ENCODE data around the gene MVB12B.

Gene MVB12B

DNA sequence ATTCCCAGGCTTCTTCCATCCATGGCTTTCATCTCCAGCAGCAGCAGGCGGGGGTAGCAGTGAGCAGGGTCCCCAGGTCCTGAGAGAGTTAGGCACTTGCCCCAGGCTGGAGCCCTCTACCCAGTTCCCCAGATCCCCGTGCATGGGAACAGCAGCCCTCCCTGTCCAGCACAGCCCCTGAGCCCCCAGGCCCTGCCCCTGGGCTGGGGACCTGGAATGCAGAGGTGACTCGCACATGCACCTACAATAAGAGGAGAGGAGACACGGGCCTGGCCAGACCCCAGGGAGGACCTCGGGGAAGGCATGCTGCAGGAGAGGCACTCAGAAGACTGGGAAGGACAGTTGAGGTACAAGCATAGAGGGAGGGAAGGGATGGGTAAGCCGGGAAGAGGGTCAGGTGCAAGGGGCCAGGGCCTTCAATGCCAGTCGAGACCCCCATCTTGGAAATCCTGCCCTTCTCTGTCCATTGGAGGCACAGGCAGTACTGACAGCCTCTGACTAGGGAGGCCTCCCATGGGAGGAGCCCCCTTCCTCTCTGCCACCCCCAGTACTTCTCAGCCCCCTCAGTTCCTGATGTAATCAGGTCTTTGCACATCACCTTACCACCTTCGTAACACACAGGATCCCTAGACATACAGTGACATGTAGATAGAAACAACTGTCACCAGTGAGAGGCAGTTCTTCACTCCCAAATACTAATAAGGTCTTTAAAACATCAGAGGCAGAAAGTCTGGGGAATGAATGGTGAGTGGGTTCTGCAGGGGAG is 151.8 kb downstream of the MVB12B start:
- no peak for DNase-seq

DNA sequence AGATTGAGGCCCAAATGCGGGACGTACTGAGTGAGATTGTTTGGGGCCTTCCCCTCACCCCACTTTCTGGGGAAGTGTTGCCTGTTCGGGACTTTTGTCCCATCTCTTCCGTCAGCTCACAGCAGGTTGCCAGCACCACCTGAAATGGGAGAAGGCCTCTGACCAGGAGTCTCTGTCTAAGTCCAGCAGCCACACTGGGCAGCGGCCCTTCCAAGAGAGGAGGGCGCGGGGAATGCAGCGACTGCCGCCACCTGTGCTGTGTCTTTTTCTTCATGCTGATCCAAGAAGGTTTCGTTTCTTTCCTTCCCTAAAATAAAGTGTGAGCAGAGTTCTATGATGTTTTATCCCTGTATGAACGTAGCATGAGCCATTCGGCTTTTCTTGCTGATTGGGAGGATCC is 152.9 kb downstream of the MVB12B start:
- no peak for DNase-seq

- DNase-seq = no peak
Observed at GRCh38 chr9:126480813-126481212, 154.2 kb downstream of the MVB12B start.

GRCh38 chr9:126481862-126482261 is 155.2 kb downstream of the MVB12B start:
- DNase-seq = no peak

DNA sequence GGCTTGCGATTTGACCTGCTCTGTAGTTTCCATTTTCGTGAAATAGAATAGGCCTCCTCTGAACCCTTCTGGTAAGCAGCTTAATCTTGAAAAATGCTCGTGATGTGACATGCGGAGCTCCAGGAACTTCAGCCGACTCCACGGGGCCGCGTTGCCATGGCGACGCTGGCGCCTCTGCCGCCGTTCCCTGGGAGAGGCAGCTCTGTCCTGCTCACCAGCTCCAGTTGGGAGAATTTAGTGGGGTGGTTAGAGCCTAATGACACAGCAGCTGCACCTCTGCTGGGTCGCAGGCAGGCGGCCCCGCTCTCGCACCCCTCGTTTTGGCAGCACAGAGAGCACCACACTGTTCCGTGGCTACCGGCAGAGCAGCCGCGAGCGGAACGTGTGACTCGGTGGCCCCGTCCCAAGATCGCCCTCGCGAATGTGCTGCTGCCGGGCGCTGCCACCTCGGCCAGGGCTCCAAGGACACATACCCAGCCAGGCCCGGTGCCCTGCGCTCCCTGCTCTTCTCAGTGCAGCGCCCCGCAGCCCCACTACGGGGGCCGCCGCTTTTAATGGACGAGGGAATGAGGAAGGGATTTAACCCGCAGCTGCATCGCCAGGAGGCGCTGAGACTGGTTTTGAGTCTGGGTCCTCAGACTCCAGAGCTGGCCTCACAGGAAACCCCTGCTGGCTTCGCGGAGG is 155.9 kb downstream of the MVB12B start:
- peak; percentile 90 for DNase-seq

DNA sequence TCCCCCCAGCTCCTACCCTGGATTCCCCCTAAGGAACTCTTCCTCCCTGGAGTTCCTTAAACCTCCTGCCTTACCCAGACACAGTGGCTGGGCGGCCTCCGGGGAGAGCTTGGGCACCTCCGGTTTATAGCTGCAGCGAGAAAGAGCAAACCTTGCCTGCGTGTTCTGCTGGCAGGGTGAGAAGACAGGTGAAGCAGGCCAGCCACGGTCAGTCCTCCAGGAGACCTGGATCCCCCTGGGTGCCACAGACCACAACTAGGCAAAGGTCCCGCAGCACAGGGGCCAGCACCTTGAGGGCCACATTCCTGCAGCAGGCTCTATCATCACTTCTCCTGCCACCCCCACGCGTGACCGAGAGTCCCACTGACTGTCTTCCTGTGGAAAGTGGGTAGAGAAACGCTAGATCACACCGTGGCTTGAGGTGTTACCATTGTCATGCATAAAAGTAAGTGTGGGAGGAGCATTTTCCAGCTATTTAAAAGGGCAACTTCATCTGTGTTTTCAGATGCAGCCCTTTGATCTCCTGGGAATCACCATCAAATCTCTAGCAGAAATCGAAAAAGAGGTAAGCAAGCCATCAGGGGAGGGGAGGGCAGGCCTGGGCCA is 156.9 kb downstream of the MVB12B start:
- no peak for DNase-seq

- DNase-seq = no peak
Observed at GRCh38 chr9:126485662-126486061, 159.0 kb downstream of the MVB12B start.

DNA sequence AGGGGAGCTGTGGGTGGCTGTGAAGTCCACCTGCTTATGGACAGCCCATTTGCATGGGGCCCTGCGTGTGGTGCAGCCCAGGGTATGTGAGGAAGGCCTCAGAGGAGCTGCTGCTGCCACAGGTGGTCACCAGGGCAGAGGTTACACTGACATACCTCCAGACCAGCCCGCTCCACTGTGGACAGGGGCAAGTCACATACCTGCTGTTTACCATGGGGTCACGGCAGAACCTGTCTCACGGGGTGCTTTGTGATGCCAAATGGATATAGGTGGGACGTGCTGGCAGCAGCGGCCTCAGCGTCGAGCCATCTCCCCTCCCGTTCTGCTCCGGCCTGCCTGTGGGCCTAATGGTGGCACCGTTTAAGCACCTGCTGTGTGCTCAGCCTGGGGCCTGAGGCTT is 159.6 kb downstream of the MVB12B start:
- DNase-seq = no peak

- no peak for DNase-seq
Observed at GRCh38 chr9:126487856-126488255, 161.2 kb downstream of the MVB12B start.

GRCh38 chr9:126488310-126488709 is 161.7 kb downstream of the MVB12B start:
- no peak for DNase-seq

- DNase-seq = no peak
Observed at GRCh38 chr9:126488881-126489404, 162.3 kb downstream of the MVB12B start.

- no peak for DNase-seq
Observed at GRCh38 chr9:126489581-126490213, 163.1 kb downstream of the MVB12B start.

DNA sequence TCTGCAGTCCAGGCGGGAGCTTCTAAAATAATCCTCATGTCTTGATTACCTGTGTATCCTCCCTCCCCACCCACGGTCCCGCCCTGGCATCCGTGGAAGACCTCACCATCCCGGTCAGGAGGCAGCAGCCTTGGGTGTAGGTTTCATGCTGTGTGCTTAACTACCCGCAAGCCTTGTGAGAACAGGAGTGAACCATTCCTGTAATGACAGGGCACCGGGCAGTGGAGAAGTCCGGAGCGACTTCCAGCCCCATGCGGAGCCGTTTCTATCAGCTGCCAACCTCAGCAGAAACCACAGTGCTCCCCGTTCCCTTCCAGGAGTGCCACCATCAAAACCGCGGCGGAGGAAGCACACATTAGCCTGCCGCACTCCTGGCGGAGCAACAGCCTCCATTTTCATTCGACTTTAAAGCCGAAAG is 163.6 kb downstream of the MVB12B start:
- no peak for DNase-seq

DNA sequence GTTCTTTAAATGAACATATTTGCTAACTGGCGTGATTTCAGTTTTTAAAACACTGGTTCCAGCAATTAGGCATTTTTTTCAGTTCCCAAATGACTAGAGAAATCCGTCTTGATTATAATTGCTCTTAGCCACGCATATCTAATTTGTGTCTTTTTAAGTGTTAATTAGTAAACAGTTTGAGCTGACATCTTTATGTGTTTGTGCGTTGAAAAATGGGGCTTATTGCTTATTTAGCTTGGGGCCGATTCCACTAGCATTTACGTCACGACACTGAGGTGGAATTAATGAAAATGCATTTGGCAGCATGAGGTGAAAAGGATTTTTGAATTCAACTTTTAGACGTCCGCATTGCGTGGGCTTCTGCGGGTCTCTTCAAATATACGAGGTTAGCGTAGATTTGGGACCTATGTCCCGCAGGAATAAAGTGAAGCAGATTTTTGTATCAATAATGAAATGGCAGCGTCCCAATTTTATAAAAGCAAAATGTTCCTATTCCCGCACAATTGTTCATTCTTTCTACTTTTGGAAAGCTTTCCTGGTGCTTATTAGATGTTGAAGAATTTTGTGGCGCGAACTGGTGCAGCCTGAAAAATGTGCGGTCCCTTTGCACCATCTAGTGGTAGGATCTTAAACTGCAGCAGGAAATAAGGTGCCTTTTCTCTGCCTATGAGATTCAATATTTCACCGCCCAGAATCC is 164.4 kb downstream of the MVB12B start:
- DNase-seq = no peak

DNA sequence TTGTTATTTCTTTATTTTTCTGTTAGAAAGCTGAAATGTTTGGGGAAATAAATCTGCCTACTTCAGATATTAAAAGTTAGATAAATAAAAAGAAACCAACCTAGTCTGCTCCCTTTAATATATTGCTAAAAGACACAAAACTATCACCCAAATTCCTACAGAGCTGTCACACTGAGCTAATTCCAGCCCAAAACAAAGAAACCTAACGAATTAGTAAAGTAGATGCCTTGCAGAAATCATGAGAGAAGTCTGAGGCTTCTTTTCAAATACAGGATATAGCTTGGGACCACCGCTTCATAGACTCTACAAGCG is 164.9 kb downstream of the MVB12B start:
- no peak for DNase-seq

GRCh38 chr9:126491949-126492348 is 165.3 kb downstream of the MVB12B start:
- DNase-seq = no peak

- no peak for DNase-seq
Observed at GRCh38 chr9:126494264-126494663, 167.6 kb downstream of the MVB12B start.

GRCh38 chr9:126494746-126495145 is 168.1 kb downstream of the MVB12B start:
- DNase-seq = no peak

- DNase-seq = no peak
Observed at GRCh38 chr9:126495411-126496180, 169.0 kb downstream of the MVB12B start.

- no peak for DNase-seq
Observed at GRCh38 chr9:126496181-126496576, 169.6 kb downstream of the MVB12B start.

DNA sequence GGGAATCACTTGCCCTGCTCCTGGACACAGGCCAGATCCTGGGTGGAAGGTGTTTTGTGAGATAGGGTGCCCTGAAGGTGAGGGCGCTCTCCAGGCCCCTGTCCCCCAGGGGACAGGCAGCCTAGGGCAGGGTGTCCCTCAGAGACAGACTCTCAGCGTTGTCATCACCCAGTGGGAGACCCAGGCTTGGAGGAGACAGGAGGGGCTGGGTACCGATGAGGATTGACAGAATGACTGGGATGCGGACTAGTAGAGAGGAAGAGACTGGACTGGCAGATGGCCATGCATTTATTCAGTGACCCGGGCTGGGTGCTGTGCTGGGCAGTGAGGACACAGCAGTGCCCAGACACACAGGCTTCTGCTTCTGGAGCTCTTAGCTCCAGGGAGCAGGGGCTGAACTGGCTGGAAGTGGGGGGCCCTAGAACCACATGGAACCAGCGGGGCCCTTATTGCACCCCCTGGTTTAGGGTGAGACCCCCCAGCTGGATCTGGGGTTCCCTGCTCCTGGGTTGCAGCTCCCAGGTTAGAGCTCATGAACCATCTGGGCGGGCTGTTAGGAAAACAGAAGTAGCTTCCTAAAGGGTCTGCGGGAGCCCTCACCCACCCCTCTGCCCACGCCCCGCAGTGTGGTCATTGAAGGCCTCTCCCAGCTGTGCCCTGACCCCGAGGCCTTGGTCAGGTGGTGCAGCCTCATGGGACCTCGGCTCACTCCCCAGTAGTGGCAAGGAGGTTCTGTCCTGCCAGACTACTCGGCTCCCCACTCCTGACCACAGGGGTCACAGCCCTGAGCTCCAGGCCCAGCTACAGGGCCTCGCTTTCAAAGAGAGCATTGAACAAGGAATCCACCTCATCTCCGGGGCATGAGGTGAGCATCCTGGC is 170.4 kb downstream of the MVB12B start:
- no peak for DNase-seq

All from left hindlimb (tissue), 1 donor.